ENCODE results near the gene RIPK4. TPM values are rescaled to one million over a fixed set of nuclear protein-coding genes. Genes with fewer than 3 reads are reported as not detected.

RIPK4 gene
- total RNA-seq, 1 donor from 2014 or later = 28.0 TPM

DNA sequence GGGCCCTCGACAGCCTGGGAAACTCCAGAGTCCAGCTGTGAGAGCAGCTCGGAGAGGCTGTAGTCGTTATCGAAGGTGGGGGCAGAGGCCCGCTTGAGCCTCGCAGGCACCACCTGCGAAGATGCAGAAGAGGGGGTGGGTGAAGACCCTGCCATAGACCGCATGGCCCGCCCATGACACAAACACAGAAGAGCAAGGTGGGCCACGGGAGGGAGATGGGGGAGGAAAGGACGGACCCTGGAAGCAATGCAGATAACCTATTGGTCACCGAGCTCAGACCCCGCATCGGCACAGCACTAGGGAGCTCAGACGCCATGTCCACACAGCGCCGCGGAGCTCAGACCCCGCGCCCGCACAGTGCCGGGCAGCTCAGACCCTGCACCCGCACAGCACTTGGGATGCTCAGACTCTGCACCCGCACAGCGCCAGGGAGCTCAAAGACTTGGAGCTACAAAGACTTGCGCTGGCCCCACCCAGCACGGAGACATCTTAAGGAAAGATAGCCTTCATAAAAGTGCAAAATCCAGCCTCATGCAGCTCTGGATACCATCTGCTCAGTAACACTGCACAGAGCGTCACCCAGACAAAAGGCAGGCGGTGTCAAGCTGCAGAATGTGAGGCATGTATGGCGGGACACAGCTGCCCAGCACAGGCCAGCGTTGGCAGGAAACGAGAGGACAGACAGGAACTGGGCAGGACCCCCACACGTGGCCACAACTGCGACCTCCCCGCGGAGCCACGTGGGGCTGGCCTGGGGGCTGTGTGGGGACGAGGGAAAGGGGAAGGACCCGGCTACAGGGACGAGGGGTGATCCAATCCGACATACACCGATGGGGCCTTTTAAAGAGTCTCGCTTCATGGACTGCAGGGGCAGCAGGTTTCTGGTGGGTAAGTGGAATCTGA lies 22.6 kb downstream of the RIPK4 start:
- Histone ChIP-seq H3K4me1 (peaks cover 9% of the 10 kb centered on the region), H3K27ac (no peak overlapping the region), H3K9me3 (no peaks in the 10 kb centered on the region), H3K27me3 (no peaks in the 10 kb centered on the region), H3K4me3 (no peak overlapping the region), H3K36me3 (peaks cover 0 to 6% of the 10 kb centered on the region in 2 donors)
- TF ChIP-seq POLR2A (IDR thresholded peaks at IDR 0.05) (no peak), POLR2AphosphoS5 (IDR thresholded peaks at IDR 0.05; ENCODE audit: insufficient read depth in 1 of 2, low read depth in 1 of 2) (no peak), CTCF (IDR thresholded peaks at IDR 0.05) (no peak)
- DNase-seq (ENCODE audit: extremely low spot score in 2 of 2) = no peak
- intact Hi-C loops (cut with DNase I) = no loop called here

GRCh38 chr21:41743321-41744027 lies 23.4 kb downstream of the RIPK4 start:
- no peaks in the 10 kb centered on the region for H3K9me3 ChIP-seq
- peaks cover 9% of the 10 kb centered on the region for H3K4me1 ChIP-seq
- no peak overlapping the region for H3K4me3 ChIP-seq
- H3K36me3 ChIP-seq = peaks cover 0 to 8% of the 10 kb centered on the region in 2 donors
- TF ChIP-seq CTCF (IDR thresholded peaks at IDR 0.05) = no peak
- TF ChIP-seq POLR2A (IDR thresholded peaks at IDR 0.05) = no peak
- TF ChIP-seq POLR2AphosphoS5 (IDR thresholded peaks at IDR 0.05; ENCODE audit: insufficient read depth in 1 of 2, low read depth in 1 of 2) = no peak
- intact Hi-C loops (cut with DNase I) = no loop called here
- no peak overlapping the region for H3K27ac ChIP-seq
- no peaks in the 10 kb centered on the region for H3K27me3 ChIP-seq
- DNase-seq (ENCODE audit: extremely low spot score in 2 of 2) = no peak

DNA sequence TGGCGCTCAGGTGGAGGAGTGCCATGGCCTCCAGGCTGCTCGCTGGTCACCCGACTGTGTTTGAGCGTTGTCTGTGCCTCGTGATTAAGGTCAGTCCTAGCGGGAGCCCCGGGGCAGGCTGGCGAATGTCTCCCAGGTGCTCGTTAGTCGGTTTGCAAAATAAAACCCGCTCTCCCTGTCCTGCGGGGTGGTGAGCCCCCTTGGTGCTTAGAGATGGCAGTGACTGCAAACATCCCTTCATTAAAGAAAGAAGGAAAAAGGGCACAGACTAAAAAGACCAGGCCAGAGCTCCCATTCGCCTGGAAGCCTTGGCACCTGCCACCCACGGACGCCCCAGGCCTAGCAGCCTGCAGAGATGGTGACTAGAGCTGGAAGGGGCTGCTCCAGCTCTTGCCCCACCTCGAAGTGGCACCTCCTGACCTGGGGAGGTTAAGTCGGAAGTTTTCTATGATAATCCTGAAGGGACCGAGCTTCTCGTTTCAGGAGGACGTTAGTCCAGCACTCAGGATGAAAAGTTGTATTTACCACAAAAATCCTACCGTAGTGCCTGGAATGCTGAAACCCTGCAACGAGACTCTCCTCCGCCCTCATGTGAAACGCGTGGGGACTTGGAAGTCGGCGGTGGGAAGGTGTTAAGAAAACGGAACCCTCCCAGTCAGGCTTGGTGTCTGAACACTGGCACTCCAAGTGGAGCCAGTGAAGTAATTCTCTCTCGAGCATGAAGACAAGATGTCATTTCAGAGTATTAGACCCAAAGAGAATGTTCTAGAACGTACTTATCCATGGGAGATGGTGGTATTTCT lies 24.6 kb downstream of the RIPK4 start:
- Histone ChIP-seq H3K9me3 (no peaks in the 10 kb centered on the region), H3K4me1 (peaks cover 2% of the 10 kb centered on the region), H3K27ac (no peak overlapping the region), H3K36me3 (peaks cover 0 to 13% of the 10 kb centered on the region in 2 donors), H3K4me3 (no peak overlapping the region), H3K27me3 (no peaks in the 10 kb centered on the region)
- TF ChIP-seq POLR2A (IDR thresholded peaks at IDR 0.05) = no peak
- no peak for TF ChIP-seq CTCF (IDR thresholded peaks at IDR 0.05)
- no peak for TF ChIP-seq POLR2AphosphoS5 (IDR thresholded peaks at IDR 0.05; ENCODE audit: insufficient read depth in 1 of 2, low read depth in 1 of 2)
- DNase-seq (ENCODE audit: extremely low spot score in 2 of 2) = no peak
- intact Hi-C loops (cut with DNase I) = no loop called here

GRCh38 chr21:41741253-41742072 lies 25.4 kb downstream of the RIPK4 start:
- intact Hi-C loops (cut with DNase I) = no loop called here
- Histone ChIP-seq H3K4me1 (no peaks in the 10 kb centered on the region), H3K36me3 (peaks cover 0 to 13% of the 10 kb centered on the region in 2 donors), H3K27me3 (no peaks in the 10 kb centered on the region), H3K27ac (no peak overlapping the region), H3K9me3 (no peaks in the 10 kb centered on the region), H3K4me3 (no peak overlapping the region)
- no peak for TF ChIP-seq POLR2A (IDR thresholded peaks at IDR 0.05)
- TF ChIP-seq POLR2AphosphoS5 (IDR thresholded peaks at IDR 0.05; ENCODE audit: insufficient read depth in 1 of 2, low read depth in 1 of 2) = no peak
- TF ChIP-seq CTCF (IDR thresholded peaks at IDR 0.05) = no peak
- DNase-seq (ENCODE audit: extremely low spot score in 2 of 2) = no peak
